GM18858 (cell line): ENCODE results near the gene UBE2H.
"Not testable (repeated sequence)": the region's sequence is repeated elsewhere in the genome, so short reads cannot be mapped to it uniquely, and the experiment has no call there.

Experiments used
- ATAC-seq: cut with Tn5 transposase; IDR thresholded peaks from one replicate; pipeline ENCODE4 v1.9.1; 2021; ENCODE audit not compliant: unreplicated experiment

UBE2H gene

DNA sequence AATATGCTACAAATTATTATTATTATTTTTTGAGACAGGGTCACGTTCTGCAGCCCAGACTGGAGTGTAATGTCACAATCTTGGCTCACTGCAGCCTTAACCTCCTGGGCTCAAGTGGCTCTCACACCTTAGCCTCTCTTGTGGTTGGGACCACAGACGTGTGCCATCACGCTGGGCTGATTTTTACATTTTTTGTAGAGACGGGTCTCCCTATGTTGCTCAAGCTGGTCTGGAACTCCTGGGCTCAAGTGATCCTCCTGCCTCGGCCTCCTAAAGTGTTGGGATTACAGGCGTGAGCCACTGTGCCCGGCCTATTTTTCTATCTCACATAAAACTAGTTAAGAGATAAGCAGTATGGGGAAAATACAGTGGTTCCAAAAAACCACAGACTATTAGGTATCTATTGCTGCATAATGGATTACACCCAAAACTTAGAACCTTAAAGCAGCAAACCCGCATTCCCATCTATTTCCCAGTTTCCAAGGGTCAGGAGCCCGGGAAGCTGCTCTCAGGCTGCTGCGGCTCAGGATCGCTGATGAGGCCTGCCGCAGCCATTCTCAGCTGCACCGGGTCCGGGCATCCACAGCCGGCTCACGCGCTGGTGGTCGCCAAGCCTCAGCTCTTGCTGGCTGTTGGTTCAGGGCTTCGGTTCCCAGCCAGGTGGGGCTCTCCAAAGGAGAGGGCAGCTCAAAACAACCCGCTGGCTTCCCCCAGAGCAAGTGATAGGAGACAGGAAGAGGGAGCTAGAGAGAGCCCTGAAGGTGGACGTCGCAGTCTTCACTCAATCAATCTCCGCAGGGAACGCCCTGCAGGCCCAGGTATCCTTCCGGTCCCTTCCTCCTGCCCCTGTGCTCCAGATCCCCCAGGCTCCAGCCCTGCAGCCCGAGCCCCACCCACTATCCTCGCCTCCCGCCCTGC is 128.2 kb downstream of the UBE2H start:
- no peak for ATAC-seq

GRCh38 chr7:129823143-129823542 is 129.6 kb downstream of the UBE2H start:
- ATAC-seq, result not testable (repeated sequence)

- ATAC-seq, result no peak
These were observed 131.3 kb downstream of the UBE2H start for GRCh38 chr7:129821476-129821875.

- no peak for ATAC-seq
These were observed 136.0 kb downstream of the UBE2H start for GRCh38 chr7:129816742-129817141.

GRCh38 chr7:129807863-129808262 is 144.9 kb downstream of the UBE2H start:
- no peak for ATAC-seq

DNA sequence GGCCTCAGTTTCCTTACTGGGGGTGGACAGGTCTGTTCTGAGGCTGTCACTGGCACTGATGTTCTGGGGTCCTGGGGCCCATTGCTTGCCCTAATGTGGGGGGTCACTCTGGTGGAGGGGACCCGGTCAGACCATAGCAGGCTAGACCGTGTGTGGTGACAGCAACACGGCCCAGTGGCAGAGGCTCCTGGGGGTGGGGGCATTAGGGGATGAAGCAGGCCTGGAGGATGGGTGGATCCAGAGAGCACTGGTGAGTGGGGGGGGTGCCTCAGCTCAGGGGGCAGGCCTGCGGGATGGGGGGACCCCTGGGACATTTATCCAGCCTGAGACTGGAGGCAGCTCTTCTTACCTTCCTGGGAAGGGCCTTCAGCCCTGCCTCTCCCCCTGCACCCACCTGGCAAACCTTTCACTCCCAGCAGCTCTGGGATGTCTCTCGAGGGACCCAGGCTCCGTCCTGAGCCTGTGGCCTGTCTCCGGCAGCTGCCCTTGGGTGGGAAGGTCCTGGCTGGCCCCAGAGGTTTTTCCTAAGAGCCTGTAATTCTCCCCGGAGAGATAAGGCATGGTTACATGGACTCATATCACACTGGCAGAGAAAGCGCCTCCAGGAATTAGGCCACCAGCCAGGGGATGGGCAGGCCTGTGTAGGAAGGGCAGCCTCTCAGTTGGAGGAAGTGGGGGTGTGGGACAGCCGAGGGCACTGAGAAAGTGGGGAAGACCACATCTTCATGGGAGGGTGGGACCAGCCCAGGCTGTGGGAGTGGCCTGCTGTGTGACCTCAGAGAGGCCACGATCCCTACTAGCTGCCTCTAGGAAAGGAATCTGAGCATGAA is 147.7 kb downstream of the UBE2H start:
- no peak for ATAC-seq

DNA sequence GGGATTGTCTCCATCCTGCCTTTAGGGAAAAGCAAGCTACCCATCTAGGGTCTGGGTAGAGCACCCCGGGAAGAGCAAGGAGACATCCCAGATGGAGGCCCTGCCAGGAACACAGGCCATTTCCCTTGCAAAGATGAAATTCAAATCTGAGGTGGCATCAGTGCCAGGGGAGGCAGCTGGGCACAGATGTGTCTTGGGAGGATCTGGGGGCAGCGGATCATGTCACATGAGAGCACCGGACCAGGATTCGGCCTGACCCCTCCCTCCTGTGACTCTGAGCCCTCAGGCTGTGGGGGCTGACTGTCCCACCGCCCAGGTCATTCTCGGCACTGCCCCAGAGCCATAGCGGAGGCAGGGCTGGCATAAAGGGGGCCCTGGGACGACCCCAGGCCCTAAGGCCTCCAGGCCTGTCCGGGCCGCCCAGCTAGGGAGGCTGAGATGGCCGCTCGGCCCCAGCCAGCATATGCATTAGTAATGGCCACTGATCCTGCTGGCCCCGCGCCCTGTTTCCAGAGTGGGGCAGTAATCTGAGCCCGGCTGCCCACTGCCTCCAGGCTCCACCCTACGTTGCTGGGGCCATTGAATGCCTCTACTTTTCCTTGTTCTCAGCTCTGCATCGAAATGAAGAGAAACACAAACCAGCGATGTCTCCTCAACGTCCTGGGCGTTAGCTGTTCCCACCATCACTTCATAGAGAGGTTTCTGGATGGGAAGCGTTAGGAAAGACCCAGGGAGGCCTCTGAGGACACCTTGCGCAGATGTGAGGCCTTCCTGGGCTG is 148.5 kb downstream of the UBE2H start:
- ATAC-seq, result no peak

DNA sequence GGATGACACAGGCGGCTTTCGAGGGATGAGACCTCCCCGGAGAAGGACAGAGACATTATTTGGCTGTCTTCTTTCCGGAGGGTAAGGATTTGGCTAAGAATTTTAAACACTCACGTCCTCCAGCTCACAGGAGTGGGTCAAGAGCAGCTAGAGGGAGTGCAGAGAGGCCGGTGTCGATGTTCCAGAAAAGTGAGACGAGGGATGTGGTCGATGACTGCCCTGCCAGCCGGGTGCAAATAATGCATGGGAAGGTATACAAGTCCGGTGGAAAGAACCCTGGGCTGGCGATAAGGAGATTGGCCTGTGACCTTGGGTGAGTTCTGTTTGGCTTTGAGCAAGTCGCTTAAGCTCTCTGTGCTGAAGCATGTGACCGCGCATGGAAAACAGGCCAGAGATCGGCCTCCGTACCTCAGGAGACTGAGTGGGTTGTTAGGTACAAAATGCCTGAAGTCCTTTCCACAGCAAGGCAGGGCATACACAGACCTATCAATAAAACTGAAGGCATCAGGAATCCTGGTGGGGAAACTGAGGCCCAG is 149.1 kb downstream of the UBE2H start:
- no peak for ATAC-seq

GRCh38 chr7:129801882-129802281 is 150.9 kb downstream of the UBE2H start:
- ATAC-seq, result no peak

GRCh38 chr7:129800901-129801300 is 151.9 kb downstream of the UBE2H start:
- ATAC-seq, result no peak

GRCh38 chr7:129799350-129799955 is 153.3 kb downstream of the UBE2H start:
- ATAC-seq, result no peak

DNA sequence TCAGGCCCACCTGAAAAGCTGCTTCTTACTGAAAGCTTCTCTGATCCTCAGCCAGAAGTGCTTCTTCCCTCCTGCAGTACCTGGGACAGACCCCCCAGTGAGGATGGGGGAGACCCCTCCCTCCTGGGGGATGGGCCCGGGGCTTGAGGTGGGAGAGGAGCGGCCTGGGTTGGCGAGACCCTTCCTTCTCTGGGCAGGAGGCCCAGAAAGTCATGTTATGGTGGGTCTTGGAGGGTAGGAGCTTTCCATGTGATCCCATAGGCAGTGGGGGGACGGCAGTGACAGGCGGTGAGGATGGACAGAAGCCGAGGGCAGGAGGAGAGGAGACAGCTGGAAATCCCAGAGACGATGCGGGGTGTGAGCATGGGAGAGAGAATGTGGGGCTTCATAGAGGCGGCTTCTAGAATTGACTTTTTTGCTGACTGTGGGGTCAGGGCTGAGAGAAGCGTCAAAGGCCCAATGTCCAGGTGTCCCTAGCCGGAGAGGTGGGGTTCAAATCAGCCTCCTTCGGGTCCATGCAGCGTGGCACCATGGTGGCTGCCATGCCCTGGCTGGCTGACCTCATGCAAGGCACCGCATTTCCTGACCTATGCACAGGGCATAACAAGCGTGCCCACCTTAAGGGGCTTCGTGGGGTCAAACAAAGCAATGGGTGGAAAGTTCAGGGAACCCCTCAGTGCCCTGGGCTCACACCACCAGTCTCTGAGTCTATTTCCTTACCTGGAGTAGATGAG is 154.0 kb downstream of the UBE2H start:
- ATAC-seq, result no peak

DNA sequence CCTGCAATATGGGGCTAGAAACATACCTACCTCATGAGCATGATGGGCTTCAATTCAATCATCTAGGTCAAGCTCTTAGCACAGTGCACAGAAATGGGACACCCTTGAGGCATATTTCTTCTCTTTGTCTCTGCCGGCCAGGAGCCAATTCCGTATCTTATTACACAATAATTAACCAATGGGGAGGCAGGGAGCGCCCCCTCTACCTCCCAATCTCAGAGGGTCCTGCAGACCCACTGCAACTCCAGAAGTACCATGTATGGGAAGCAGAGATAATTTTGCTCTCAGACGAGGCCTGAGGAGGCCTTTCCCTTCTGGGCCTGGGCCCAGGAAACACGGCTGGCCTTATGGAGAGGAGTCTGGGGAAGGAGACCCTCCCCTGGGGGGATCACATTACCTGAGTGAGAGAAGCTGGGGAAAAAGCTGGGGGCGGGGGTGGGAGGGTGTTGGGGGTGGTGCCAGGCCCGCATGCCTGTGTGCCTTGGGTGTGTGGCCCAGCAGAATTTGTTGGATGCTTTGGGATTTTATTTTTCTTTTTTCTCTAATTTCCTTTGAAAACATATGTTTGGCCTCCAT is 155.5 kb downstream of the UBE2H start:
- ATAC-seq, result no peak

DNA sequence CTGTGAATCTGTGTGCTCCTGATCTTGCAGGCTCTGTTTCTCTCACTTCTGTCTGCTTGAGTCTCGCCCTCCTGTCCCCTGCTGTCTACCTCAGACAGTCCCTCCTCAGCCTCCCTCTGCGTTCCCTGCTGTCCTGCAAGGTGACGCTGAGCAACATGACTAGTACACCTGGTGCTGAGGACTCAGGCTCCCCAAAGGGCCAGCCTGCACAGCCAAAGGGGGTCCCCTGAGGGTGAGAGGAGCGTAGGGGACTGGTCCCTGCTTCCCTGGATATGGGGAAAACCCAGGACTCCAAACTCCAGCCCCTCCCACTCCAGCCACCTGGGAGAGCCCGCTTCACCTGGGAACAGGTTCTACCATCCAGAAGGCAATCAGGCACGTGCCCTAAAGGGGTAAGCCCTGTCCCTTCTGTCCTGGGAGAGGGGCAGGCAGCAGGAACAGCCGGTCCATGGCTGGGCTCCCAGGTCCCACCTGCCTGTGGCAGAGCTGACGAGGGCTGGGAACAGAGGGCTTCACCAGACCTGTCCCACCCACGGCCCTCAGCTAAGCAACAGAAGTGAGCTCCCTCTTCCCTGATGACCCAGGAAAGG is 156.5 kb downstream of the UBE2H start:
- ATAC-seq, result no peak

- ATAC-seq, result not testable (repeated sequence)
These were observed 158.3 kb downstream of the UBE2H start for GRCh38 chr7:129794461-129794860.

GRCh38 chr7:129793506-129794310 is 159.1 kb downstream of the UBE2H start:
- ATAC-seq, result no peak

DNA sequence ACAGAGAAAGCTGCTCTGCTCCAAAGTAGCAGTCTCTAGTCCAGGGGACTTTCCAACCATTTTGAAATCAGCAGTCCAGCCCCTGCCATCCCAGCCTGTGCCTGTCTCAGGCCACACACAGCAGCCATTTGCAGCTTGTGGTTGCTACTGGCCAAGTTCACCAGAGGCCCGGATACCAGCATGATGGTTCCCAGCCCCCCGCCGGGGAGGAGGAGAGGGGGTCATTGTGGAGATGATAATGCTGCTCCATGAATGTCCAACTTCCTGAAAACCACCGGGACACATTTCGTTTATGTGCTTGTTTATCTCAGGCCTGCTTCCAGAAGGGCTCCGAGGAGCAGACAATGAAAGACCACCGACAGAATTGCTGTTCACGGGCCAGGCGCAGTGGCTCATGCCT is 160.0 kb downstream of the UBE2H start:
- ATAC-seq, result no peak

DNA sequence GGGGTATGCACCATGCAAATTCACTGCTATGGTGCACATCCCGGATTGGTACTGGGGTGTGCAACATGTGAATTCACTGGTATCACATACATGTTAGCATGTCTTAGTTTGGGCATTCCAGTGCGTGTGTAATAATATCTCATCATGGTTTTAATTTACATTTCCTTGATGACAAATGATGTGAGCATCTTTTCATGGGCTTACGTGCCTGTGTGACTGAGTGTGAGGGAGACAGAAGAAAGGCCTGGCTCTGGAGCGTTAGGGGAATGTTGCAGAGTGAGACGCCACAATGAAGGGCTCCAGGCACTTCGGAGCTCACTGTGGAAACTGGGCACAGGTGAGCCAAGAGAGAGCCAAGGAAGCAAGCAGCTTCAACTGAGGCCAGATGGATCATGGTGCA is 162.6 kb downstream of the UBE2H start:
- ATAC-seq, result no peak
